Esophagus (tissue), 2 donors: ENCODE data around the gene CTCF. TPM values are rescaled to one million over a fixed set of nuclear protein-coding genes. Genes with fewer than 3 reads are reported as not detected.

Experiments
- H3K27ac ChIP-seq, 2 donors: one replicate each; pipeline ENCODE4 v1.5.1; 2013; ENCODE audit warnings: low read depth in 2 of 2, mild to moderate bottlenecking in 2 of 2, inconsistent platforms in 1 of 2, low read length in 1 of 2, moderate library complexity in 1 of 2
- H3K27me3 ChIP-seq, 2 donors: one replicate each; pipeline ENCODE4 v1.6.1; 2013; ENCODE audit warnings: low read length in 2 of 2, control low read depth in 1 of 2, mild to moderate bottlenecking in 1 of 2; ENCODE audit not compliant: insufficient read depth in 2 of 2, control insufficient read depth in 1 of 2
- H3K36me3 ChIP-seq, 2 donors: one replicate each; pipeline ENCODE4 v1.6.1; 2013; ENCODE audit warnings: low read length in 1 of 2; ENCODE audit not compliant: control insufficient read depth in 2 of 2, insufficient read depth in 2 of 2
- H3K4me1 ChIP-seq, 2 donors: one replicate each; pipeline ENCODE4 v1.6.1; 2013; ENCODE audit warnings: low read length in 1 of 2; ENCODE audit not compliant: control insufficient read depth in 2 of 2, insufficient read depth in 2 of 2
- H3K4me3 ChIP-seq, 2 donors: one replicate each; pipeline ENCODE4 v1.5.1; 2013; ENCODE audit warnings: low read length in 2 of 2, mild to moderate bottlenecking in 2 of 2, low read depth in 1 of 2, moderate library complexity in 1 of 2
- H3K9me3 ChIP-seq, 2 donors: one replicate each; pipeline ENCODE4 v1.6.1; 2013; ENCODE audit warnings: mild to moderate bottlenecking in 2 of 2, low read depth in 1 of 2, low read length in 1 of 2, moderate library complexity in 1 of 2; ENCODE audit not compliant: control insufficient read depth in 2 of 2, insufficient read depth in 1 of 2
- WGBS, 2 donors: extraction: QIAGEN DNeasy Blood & Tissue Kit; methylation state at CpG; one replicate each; pipeline ENCODE4 v1.1.7; 2013; 5-methylcytosine and 5-hydroxymethylcytosine counted together
- polyA plus RNA-seq, 2 donors: library from polyadenylated mRNA; stranded (reverse); fragments of 200-250 nt; gene quantifications; one replicate each; pipeline ENCODE4 v1.2.3, GENCODE V29; 2013
- donor health status: healthy with polysubstance abuse.
- donor health status: Bipolar disorder and iron deficiency.

CTCF gene
- polyA plus RNA-seq, 2 donors, result 16.9 to 21.3 TPM

DNA sequence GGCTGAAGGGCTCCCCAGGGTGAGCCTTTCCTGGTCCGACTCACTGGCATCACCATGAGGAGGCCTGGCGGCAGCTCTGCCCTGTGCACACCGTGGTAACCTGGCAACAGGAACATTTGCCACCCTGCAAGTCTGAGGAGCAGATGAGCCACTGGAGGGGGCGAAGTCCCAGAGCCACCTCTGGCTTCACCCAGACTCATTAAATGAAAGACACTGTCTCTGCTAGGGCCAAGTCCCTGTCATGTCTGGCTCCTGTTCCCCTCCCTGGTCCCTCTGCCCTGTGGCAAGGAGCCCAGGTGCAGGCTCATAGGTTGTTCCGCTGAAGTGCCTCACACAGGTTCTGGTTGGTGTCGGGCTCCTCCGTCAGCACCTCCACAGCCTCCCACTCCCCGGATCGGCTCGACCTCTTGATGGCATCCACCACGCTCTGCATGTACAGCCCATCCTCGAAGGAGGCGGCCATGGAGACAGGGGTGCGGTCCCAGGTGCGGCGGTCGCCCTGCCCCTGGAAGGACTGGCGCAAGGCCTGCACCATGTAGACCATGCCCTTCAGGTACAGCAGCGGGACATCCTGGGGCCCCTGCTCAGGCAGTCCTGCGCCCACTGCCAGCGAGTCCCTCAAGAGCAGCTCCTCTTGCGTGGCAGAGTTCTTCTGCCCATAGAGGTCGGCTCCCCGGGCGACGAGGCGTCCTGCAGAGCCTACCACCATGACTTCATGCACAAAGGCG lies 112.7 kb downstream of the CTCF start:
- no peaks in the 10 kb centered on the region for H3K27me3 ChIP-seq
- 94 to 95% methylated on average over 28 of the region's 28 CpGs for WGBS, 2 donors
- H3K4me3 ChIP-seq, result no peak overlapping the region
- H3K9me3 ChIP-seq, result no peaks in the 10 kb centered on the region
- peaks cover 0 to 14% of the 10 kb centered on the region in 2 donors for H3K36me3 ChIP-seq
- H3K27ac ChIP-seq, result peak overlapping the region; percentile 69 to 88
- H3K4me1 ChIP-seq, result peaks cover 4 to 28% of the 10 kb centered on the region in 2 donors

- H3K4me3 ChIP-seq, result no peak overlapping the region
- H3K36me3 ChIP-seq, result peaks cover 0 to 14% of the 10 kb centered on the region in 2 donors
- H3K4me1 ChIP-seq, result peaks cover 4 to 28% of the 10 kb centered on the region in 2 donors
- H3K9me3 ChIP-seq, result no peaks in the 10 kb centered on the region
- no peaks in the 10 kb centered on the region for H3K27me3 ChIP-seq
- WGBS, 2 donors, result 95 to 98% methylated on average over 17 of the region's 17 CpGs
- no peak overlapping the region for H3K27ac ChIP-seq
Observed at GRCh38 chr16:67675579-67675935, 113.2 kb downstream of the CTCF start.

DNA sequence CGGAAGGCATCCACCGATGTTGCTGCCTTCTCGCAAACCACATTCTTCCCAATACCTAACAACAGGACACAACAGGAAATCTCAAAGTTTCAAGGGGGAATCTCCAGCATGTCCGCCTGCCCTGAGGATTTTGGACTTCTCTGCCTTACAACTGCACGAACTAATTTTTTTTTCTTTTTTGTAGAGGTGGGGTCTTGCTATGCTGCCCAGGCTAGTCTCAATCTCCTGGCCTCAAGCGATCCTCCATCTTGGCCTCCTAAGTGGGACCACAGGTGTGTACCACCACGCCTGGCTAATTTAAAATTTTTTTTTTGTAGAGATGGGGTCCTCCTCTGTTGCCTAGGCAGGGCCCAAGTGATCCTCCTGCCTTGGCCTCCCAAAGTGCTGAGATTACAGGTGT lies 113.7 kb downstream of the CTCF start:
- Histone ChIP-seq H3K4me3 (no peak overlapping the region), H3K4me1 (peaks cover 4 to 28% of the 10 kb centered on the region in 2 donors), H3K27ac (peak overlapping the region; percentile 56 to 76), H3K9me3 (no peaks in the 10 kb centered on the region), H3K36me3 (peaks cover 0 to 14% of the 10 kb centered on the region in 2 donors), H3K27me3 (no peaks in the 10 kb centered on the region)
- 93 to 97% methylated on average over 7 of the region's 7 CpGs for WGBS, 2 donors

DNA sequence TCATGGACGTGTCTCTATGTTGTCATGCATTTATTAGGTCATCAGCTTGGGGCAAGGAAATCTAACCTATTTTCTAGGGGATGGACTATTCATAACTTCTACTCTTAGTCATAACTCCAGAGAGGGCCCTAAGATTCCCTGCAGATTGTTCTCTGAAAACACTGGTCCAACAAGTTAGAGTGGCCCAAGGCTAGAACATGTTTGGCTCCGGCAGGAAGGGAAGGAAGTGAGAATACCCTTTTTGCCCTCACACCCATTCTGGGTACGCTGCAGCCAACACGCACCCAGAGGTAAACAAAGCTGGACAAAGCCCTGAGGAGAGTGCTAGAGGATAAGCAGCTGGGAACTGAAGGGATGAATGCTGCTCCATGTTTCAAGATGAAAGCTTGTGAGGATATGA lies 114.2 kb downstream of the CTCF start:
- H3K27ac ChIP-seq, result peak overlapping the region; percentile 81 to 86
- H3K4me3 ChIP-seq, result no peak overlapping the region
- H3K27me3 ChIP-seq, result no peaks in the 10 kb centered on the region
- no peaks in the 10 kb centered on the region for H3K9me3 ChIP-seq
- peaks cover 0 to 14% of the 10 kb centered on the region in 2 donors for H3K36me3 ChIP-seq
- WGBS, 2 donors, result 45 to 70% methylated on average over 4 of the region's 4 CpGs
- peaks cover 4 to 28% of the 10 kb centered on the region in 2 donors for H3K4me1 ChIP-seq

DNA sequence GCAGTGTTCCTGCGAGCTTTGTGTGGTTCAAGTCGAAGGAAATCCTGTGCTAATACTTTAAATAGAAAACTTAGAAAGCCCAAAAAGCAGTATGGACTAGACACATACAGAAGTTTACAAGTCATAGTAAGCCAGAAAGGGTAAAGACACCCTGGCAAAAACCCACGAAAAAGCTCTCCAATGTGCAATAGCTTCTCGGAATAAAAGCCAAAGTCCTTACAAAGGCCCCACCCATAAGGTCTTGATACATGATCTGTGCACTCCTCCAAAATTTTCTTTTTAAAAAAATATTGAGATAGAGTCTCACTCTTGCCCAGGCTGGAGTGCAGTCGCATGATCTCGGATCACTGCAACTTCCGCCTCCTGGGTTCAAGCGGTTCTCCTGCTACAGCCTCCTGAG lies 114.6 kb downstream of the CTCF start:
- H3K4me3 ChIP-seq, result no peak overlapping the region
- H3K4me1 ChIP-seq, result peaks cover 4 to 28% of the 10 kb centered on the region in 2 donors
- 55 to 67% methylated on average over 8 of the region's 8 CpGs for WGBS, 2 donors
- H3K9me3 ChIP-seq, result no peaks in the 10 kb centered on the region
- H3K36me3 ChIP-seq, result peaks cover 0 to 14% of the 10 kb centered on the region in 2 donors
- H3K27ac ChIP-seq, result peak overlapping the region; percentile 81 to 86
- H3K27me3 ChIP-seq, result no peaks in the 10 kb centered on the region

GRCh38 chr16:67677712-67678111 lies 115.4 kb downstream of the CTCF start:
- Histone ChIP-seq H3K9me3 (no peaks in the 10 kb centered on the region), H3K27ac (peak overlapping the region; percentile 81 to 86), H3K4me1 (peaks cover 4 to 28% of the 10 kb centered on the region in 2 donors), H3K36me3 (peaks cover 0 to 14% of the 10 kb centered on the region in 2 donors), H3K4me3 (no peak overlapping the region), H3K27me3 (no peaks in the 10 kb centered on the region)
- 97 to 100% methylated on average over 1 of the region's 1 CpG for WGBS, 2 donors

- Histone ChIP-seq H3K4me3 (no peak overlapping the region), H3K27ac (no peak overlapping the region), H3K36me3 (peaks cover 0 to 16% of the 10 kb centered on the region in 2 donors), H3K4me1 (peaks cover 4 to 24% of the 10 kb centered on the region in 2 donors), H3K9me3 (no peaks in the 10 kb centered on the region), H3K27me3 (no peaks in the 10 kb centered on the region)
- 77 to 84% methylated on average over 12 of the region's 12 CpGs for WGBS, 2 donors
Observed at GRCh38 chr16:67678354-67679023, 116.2 kb downstream of the CTCF start.

DNA sequence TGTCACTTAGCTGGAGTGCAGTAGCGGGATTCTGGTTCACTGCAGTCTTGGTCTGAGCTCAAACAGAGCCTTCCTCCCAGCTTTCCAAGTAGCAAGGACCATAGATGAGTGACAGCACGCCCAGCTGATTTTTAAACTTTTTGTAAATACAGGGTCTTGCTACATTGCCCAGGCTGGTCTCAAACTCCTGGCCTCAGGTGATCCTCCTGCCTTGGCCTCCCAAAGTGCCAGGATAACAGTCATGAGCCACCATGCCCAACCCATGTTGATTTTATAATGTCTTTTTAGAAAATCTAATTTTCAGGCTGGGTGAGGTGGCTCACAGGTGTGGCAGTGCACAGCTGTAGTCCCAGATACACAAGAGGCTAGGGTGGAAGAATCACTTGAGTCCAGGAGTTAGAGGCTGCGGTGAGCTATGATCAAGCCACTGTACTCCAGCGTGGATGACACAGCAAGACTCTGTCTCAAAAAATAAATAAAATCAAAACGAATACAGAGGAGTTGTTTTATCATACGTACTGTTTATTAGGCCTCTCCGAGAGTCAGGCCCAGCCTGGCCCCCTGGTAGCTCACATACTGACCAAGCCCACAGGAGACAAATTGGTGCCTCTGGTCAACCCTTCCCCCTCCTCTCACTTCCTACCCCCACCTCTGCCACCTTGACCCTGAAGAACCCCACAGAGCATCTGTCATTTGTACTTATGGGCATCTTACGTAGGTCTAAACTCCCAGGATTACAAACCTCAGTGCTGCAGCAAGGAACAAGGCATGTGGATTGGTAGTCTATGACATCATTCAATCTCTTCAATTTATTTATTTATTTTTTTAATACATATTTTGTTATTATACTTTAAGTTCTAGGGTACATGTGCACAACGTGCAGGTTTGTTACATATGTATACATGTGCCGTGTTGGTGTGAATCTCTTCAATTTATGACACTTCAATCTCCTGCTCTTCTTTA lies 117.9 kb downstream of the CTCF start:
- Histone ChIP-seq H3K27ac (no peak overlapping the region), H3K27me3 (no peaks in the 10 kb centered on the region), H3K9me3 (no peaks in the 10 kb centered on the region), H3K4me3 (no peak overlapping the region), H3K36me3 (peaks cover 0 to 15% of the 10 kb centered on the region in 2 donors), H3K4me1 (peaks cover 3 to 17% of the 10 kb centered on the region in 2 donors)
- WGBS, 2 donors, result 94 to 95% methylated on average over 10 of the region's 10 CpGs

DNA sequence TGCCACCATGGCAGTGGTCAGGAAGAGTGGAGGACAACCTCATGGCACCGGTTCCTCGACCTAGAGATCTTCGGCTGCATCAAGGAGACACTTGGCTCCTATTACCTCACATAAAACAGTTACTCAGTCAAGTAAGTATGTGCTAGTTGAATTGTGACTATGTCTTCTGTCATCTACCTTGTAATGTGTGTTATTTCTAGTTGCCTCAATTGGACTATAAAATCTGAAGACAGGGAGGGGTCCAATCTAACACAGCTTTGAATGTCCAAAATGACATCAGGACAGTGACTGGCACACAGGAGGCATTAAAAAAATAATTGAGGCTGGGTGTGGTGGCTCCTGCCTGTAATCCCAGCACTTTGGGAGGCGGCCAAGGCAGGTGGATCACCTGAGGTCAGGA lies 121.4 kb downstream of the CTCF start:
- H3K27ac ChIP-seq, result peak overlapping the region; percentile 11 to 80
- no peak overlapping the region for H3K4me3 ChIP-seq
- WGBS, 2 donors, result 79 to 94% methylated on average over 4 of the region's 4 CpGs
- H3K4me1 ChIP-seq, result peaks cover 0 to 5% of the 10 kb centered on the region in 2 donors
- peaks cover 0 to 4% of the 10 kb centered on the region in 2 donors for H3K36me3 ChIP-seq
- H3K27me3 ChIP-seq, result no peaks in the 10 kb centered on the region
- H3K9me3 ChIP-seq, result no peaks in the 10 kb centered on the region
